HFF-Myc (cell line): Measurements from ENCODE around the gene CCDC107.
"Not testable (repeated sequence)": the region's sequence is repeated elsewhere in the genome, so short reads cannot be mapped to it uniquely, and the experiment has no call there.

Experiments used
- DNase-seq: peaks from one replicate; pipeline ENCODE4 v3.0.0-alpha.2; 2011; ENCODE audit warnings: low read depth; ENCODE audit errors: extremely low read depth
- H3K4me3 ChIP-seq: replicated peaks from 2 replicates; pipeline ENCODE4 v1.5.1; 2011; ENCODE audit warnings: low read depth, mild to moderate bottlenecking, control low read depth, low read length
- TF ChIP-seq, protein P1 (sequence below): IDR thresholded peaks from 2 replicates; pipeline ENCODE4 v1.5.1; 2012; ENCODE audit warnings: mild to moderate bottlenecking, low read depth, low read length, control low read depth; ENCODE audit errors: missing control alignments

CCDC107 gene

DNA sequence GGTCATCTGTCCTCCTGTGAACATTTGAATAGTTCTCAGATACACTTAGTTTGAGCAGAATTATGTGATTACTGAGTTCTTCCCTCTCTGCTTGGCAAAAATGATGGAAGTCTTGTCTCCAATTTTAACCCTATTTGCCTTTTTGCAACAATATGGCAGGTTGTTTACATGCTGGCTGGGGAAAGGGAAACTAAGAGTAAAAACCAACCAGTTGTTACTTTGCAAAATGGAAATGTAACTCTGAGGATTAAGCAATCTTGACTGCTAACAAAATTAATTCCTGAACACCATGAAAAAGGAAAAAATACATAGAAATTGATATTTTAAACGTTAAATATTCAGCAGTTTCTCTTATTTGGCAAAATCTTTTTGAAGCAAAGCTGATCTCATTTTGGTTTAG is 18.5 kb upstream of the CCDC107 start:
- DNase-seq, result no peak
- TF ChIP-seq, protein P1, sequence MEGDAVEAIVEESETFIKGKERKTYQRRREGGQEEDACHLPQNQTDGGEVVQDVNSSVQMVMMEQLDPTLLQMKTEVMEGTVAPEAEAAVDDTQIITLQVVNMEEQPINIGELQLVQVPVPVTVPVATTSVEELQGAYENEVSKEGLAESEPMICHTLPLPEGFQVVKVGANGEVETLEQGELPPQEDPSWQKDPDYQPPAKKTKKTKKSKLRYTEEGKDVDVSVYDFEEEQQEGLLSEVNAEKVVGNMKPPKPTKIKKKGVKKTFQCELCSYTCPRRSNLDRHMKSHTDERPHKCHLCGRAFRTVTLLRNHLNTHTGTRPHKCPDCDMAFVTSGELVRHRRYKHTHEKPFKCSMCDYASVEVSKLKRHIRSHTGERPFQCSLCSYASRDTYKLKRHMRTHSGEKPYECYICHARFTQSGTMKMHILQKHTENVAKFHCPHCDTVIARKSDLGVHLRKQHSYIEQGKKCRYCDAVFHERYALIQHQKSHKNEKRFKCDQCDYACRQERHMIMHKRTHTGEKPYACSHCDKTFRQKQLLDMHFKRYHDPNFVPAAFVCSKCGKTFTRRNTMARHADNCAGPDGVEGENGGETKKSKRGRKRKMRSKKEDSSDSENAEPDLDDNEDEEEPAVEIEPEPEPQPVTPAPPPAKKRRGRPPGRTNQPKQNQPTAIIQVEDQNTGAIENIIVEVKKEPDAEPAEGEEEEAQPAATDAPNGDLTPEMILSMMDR, result no peak

DNA sequence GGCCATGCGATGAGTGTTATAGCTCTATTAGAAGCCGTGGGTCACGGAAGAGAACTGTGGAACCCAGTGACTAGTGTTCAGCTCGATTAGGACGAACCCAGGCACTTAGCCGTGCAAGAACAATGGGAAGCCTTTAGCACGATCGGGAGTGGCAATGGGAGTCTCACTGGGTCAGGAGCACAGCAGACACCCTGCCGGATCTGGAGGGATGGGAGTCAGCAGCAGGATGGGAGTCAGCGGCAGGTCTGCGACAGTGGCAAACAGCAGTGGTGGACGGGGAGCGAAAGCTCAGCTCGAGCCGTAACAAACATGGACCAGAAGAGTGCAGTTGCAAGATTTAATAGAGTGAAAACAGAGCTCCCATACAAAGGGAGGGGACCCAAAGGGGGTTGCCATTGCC is 17.7 kb upstream of the CCDC107 start:
- DNase-seq, result not testable (repeated sequence)

More for the DNA sequence above, 18.5 kb upstream of the CCDC107 start:
- no peak overlapping the region for H3K4me3 ChIP-seq

GRCh38 chr9:35641478-35641877 is 16.6 kb upstream of the CCDC107 start:
- not testable (repeated sequence) for DNase-seq

More for the DNA sequence above, 17.7 kb upstream of the CCDC107 start:
- H3K4me3 ChIP-seq, result not testable (repeated sequence)

DNA sequence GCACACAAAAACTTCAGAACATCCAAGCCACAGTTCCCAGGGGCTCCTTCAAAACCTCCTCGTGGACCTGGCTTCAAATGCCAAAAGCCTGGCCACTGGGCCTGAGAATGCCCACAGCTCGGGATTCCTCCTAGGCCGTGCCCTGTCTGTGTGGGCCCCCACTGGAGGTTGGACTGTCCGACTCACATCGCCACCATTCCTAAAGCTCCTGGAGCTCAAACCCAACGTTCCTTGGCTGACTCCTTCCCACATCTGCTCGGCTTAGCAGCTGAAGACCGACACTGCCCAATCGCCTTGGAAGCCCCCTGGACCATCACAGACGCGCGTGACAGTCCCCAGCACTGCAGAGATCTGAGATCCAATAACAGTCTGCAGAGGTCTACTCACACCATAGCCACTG is 15.0 kb upstream of the CCDC107 start:
- DNase-seq, result no peak
- TF ChIP-seq, protein P1, result no peak
- no peak overlapping the region for H3K4me3 ChIP-seq

More at GRCh38 chr9:35641478-35641877, 16.6 kb upstream of the CCDC107 start:
- not testable (repeated sequence) for H3K4me3 ChIP-seq

DNA sequence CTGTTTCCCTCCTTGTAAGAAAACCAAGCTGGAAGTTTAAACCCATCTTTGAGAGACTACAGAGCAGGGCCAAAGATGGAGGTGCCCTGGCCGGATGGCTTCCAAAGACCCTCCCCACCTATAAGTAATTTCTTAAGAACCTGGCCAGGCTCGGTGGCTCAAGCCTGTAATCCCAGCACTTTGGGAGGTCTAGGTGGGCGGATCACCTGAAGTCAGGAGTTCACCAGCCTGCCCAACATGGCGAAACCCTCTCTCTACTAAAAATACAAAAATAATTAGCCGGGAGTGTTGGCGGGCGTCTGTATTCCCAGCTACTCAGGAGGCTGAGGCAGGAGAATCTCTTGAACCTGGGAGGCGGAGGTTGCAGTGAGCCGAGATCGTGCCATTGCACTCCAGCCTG is 12.4 kb upstream of the CCDC107 start:
- DNase-seq, result not testable (repeated sequence)
- peak overlapping the region; percentile 54 for H3K4me3 ChIP-seq

DNA sequence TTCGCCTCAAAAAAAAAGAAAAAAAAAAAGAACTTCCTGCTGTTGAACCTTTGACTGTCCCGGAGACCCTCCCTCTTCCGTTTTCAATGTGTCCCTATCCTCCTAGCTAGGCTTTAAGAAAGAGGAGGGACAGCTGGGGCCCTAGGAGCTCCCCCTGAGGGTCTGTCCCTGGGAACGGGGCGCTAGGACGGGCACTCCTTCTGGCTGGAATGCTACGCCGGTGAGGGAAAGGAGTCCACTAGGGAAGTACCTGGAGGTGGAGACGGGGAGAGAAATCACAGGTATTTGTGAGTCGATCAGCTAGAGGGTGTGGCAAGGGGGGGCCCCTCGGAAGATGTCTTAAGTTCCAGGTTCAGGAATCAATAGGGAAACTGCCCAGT is 11.9 kb upstream of the CCDC107 start:
- H3K4me3 ChIP-seq, result peak overlapping the region; percentile 54
- DNase-seq, result no peak
- TF ChIP-seq, protein P1, result no peak

DNA sequence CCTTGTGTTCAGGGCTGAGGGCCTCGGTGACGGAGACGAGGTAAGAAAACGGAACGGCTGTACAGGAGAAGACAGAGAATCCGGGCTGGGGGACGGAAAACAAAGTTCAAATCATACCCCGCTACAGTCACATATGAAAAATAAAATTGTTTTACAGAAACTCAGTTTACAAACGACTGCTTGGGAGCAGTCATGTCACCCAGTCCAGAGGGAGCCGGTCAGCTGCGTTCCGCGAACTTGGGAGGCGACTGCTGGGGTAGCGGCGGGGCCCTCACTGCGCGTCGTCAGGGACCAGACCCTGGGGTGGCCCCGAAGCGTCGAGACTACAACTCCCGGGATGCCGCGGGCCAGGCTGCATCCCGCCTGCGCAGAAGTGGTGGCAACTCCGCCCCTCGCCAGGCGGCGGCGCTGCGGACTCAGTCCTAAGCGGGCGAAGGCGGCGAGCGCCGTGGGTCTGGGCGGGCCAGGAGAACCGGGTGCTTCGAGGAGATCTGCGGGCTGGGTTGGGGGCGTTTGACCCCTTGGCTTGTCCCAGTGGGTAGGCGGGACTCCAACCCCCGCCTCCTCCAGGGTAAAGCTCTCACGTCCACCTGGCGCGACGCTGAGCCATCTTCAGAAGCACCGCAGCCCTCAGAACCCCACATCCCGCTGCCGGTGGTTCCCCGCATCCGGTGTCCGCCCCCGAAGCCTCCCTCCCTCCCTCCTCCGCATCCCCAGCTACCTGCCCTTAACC is 11.4 kb upstream of the CCDC107 start:
- TF ChIP-seq, protein P1, result peak; percentile 85
- H3K4me3 ChIP-seq, result peak overlapping the region; percentile 54
- peak; percentile 50 for DNase-seq

GRCh38 chr9:35649431-35650340 is 8.4 kb upstream of the CCDC107 start:
- no peak for DNase-seq
- no peak overlapping the region for H3K4me3 ChIP-seq
- TF ChIP-seq, protein P1, result no peak
